Measurements from ENCODE around the gene FRS3.

DNA sequence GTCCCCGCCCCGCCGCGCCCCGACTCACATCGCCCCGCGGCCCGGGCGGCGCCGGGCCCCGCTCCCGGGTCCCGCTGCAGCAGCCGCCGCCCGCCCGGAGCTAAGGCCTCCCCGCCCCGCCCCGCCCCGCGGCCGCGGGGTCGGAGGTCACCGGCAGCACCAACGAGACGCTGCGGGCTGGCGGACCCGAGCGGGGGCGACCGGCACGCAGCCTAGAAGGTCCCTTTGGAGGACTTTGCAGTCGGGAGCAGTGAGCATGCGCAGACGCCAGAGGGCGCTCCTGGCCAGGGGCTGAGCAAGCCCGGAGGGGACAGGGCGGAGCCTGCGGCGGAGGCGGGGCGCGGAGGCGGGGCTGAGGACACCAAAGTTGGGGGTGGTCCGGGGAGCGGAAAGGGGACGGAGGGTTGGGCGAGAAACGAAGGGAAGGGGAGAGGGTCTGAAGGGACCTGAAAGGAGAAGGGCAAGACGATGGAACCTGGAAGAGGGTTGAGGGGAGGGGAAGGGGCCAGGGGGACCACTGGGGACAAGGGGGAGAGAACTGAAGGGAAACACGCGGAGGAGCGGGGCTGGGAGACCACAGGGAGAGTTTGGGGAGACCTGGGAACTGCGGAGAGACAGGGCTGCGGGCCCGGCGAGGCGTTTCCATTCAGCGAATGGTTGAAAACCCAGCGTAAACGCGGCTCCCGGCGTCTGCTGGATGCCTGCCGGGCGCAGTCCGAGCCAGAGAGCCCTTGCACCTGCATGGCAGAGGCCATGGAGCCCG is at the start of gene FRS3:
- TF ChIP-seq REST (IDR thresholded peaks at IDR 0.05; ENCODE audit: insufficient read depth in 1 of 2, low read depth in 2 of 2, low read length in 1 of 2) (peak in 1 of 2 experiments; percentile 56; a peak in 1 of 4 replicates), CTCF (IDR thresholded peaks at IDR 0.05) (peak; percentile 98)
